Measurements from ENCODE around the gene TUBB3. TPM values are rescaled to one million over a fixed set of nuclear protein-coding genes. Genes with fewer than 3 reads are reported as not detected.

The TUBB3 gene
- total and polyA plus RNA-seq, 2 experiments from 2014 or later: 4.6 to 7.5 TPM

DNA sequence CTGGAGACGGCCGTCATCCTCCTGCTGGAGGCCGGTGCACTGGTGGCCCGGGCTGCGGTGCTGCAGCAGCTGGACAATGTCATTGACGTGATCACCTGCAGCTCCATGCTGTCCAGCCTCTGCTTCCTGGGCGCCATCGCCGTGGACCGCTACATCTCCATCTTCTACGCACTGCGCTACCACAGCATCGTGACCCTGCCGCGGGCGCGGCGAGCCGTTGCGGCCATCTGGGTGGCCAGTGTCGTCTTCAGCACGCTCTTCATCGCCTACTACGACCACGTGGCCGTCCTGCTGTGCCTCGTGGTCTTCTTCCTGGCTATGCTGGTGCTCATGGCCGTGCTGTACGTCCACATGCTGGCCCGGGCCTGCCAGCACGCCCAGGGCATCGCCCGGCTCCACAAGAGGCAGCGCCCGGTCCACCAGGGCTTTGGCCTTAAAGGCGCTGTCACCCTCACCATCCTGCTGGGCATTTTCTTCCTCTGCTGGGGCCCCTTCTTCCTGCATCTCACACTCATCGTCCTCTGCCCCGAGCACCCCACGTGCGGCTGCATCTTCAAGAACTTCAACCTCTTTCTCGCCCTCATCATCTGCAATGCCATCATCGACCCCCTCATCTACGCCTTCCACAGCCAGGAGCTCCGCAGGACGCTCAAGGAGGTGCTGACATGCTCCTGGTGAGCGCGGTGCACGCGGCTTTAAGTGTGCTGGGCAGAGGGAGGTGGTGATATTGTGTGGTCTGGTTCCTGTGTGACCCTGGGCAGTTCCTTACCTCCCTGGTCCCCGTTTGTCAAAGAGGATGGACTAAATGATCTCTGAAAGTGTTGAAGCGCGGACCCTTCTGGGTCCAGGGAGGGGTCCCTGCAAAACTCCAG is 3.4 kb upstream of the TUBB3 start:
- Histone ChIP-seq H3K27me3 (peaks cover 26% of the 10 kb centered on the region), H3K27ac (no peak overlapping the region), H3K4me3 (no peak overlapping the region), H3K9me3 (ENCODE audit: low read depth) (no peaks in the 10 kb centered on the region), H3K36me3 (no peaks in the 10 kb centered on the region), H3K4me1 (ENCODE audit: low read depth) (no peaks in the 10 kb centered on the region)
- TF ChIP-seq, protein P1, sequence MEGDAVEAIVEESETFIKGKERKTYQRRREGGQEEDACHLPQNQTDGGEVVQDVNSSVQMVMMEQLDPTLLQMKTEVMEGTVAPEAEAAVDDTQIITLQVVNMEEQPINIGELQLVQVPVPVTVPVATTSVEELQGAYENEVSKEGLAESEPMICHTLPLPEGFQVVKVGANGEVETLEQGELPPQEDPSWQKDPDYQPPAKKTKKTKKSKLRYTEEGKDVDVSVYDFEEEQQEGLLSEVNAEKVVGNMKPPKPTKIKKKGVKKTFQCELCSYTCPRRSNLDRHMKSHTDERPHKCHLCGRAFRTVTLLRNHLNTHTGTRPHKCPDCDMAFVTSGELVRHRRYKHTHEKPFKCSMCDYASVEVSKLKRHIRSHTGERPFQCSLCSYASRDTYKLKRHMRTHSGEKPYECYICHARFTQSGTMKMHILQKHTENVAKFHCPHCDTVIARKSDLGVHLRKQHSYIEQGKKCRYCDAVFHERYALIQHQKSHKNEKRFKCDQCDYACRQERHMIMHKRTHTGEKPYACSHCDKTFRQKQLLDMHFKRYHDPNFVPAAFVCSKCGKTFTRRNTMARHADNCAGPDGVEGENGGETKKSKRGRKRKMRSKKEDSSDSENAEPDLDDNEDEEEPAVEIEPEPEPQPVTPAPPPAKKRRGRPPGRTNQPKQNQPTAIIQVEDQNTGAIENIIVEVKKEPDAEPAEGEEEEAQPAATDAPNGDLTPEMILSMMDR (IDR thresholded peaks at IDR 0.05; ENCODE audit: low read depth, low read length): no peak
- DNase-seq (ENCODE audit: low read depth in 1 of 2, low spot score in 1 of 2): no peak

DNA sequence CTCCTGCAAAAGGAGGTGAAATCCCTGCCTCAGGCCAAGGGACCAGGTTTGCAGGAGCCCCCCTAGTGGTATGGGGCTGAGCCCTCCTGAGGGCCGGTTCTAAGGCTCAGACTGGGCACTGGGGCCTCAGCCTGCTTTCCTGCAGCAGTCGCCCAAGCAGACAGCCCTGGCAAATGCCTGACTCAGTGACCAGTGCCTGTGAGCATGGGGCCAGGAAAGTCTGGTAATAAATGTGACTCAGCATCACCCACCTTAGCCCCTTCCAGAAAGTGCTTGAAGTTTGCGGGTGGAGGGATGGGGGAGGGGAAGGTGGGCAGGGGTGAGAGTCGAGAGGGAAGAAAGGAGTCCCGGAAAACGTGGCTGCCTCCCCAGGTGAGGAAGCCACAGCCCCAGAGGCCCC is 2.4 kb upstream of the TUBB3 start:
- no peak for DNase-seq (ENCODE audit: low read depth in 1 of 2, low spot score in 1 of 2)
- TF ChIP-seq, protein P1 (IDR thresholded peaks at IDR 0.05; ENCODE audit: low read depth, low read length): no peak
- no peaks in the 10 kb centered on the region for H3K4me1 ChIP-seq (ENCODE audit: low read depth)
- no peaks in the 10 kb centered on the region for H3K36me3 ChIP-seq
- no peak overlapping the region for H3K27ac ChIP-seq
- peaks cover 36% of the 10 kb centered on the region for H3K27me3 ChIP-seq
- no peak overlapping the region for H3K4me3 ChIP-seq
- H3K9me3 ChIP-seq (ENCODE audit: low read depth): no peaks in the 10 kb centered on the region

DNA sequence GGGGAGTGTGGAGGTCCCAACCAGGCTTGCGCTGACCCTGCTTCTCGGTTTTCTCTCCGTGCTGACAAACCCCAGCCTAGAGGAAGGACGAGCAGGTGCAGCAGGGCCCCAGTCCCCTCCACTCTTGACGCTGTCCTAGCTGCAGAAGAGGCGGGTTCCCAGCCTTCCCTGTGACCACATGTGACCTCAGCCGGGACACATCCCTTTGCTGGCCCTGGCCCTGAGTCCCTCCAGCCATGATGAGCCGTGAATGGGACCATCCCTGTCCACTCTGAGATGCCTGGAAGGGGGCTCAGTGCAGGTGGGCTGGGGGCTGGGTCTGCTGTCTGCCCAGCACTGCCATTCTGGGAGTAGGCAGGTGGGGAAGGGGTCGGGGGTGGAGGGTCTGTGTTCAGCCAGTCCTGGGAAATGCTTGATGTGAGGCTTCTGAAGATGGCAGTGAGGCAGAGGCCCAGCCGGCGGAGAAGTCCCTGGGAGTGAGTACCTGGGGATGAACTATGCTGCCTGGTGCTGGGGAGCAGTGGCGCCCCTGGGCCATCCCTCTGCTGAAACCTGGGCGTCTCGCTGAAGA is 1.9 kb upstream of the TUBB3 start:
- TF ChIP-seq, protein P1 (IDR thresholded peaks at IDR 0.05; ENCODE audit: low read depth, low read length): no peak
- Histone ChIP-seq H3K4me3 (no peak overlapping the region), H3K4me1 (ENCODE audit: low read depth) (no peaks in the 10 kb centered on the region), H3K27ac (no peak overlapping the region), H3K27me3 (peaks cover 38% of the 10 kb centered on the region), H3K9me3 (ENCODE audit: low read depth) (no peaks in the 10 kb centered on the region), H3K36me3 (no peaks in the 10 kb centered on the region)
- no peak for DNase-seq (ENCODE audit: low read depth in 1 of 2, low spot score in 1 of 2)

DNA sequence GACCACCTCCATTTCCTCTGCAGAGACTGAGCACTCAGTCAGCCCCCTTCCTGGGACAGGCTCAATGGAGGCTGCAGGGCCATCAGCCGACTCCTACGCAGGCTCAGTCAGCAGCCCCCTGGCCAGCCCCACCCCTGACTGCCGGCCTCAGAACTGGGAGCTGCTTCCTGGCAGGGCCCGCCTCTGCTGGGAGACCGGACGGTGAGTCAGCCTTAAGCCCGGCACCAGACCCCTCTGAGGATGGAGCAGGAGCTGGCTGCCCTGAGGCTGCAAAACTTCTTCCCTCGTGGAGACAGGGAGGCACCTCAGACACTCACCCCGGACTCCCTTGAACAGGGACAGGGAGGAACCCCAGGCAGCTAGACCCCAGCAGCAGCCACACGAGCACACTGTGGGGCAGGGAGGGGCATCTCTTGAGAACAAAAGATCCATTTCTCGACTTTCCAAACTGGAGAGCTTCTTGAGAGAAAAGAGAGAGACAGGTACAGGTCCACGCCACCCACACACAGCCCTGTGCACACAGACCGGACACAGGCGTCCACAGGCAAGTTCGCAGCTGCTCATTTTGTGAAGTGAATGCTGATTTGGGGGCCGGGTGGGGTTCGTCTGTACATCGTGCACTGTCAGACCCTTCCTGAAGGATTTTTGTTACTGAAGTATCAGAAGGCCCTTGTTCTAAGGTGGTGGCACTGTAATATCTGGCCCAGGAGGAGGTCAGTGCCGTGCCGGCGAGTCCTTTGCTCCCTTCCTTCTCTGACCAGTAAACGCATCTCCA is 1.3 kb upstream of the TUBB3 start:
- TF ChIP-seq, protein P1 (IDR thresholded peaks at IDR 0.05; ENCODE audit: low read depth, low read length): no peak
- no peak overlapping the region for H3K27ac ChIP-seq
- peak; percentile 50 to 96 for DNase-seq (ENCODE audit: low read depth in 1 of 2, low spot score in 1 of 2)
- no peaks in the 10 kb centered on the region for H3K4me1 ChIP-seq (ENCODE audit: low read depth)
- no peaks in the 10 kb centered on the region for H3K9me3 ChIP-seq (ENCODE audit: low read depth)
- peaks cover 38% of the 10 kb centered on the region for H3K27me3 ChIP-seq
- no peaks in the 10 kb centered on the region for H3K36me3 ChIP-seq
- peak overlapping the region; percentile 64 for H3K4me3 ChIP-seq

DNA sequence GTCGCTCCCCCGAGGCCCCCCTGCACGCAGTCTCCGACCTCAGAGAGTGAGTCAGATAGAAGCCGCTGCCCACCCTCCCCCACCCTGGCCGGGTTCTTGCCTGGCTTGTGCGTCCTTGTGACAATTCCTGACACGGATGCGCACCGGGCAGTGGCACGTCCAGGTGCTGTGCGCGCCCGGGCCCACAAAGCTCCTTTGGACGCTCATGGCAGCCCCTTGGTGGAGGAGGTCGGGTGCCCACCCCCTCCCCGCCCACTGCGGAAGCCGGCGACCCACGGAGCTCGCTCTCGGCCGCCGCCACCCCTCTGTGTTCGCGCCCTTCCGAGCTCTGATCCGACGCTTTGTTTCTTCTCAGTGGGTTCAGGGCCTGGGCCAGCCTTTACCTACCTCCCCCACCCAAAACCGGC is 662 bp upstream of the TUBB3 start:
- peaks cover 38% of the 10 kb centered on the region for H3K27me3 ChIP-seq
- no peaks in the 10 kb centered on the region for H3K4me1 ChIP-seq (ENCODE audit: low read depth)
- TF ChIP-seq, protein P1 (IDR thresholded peaks at IDR 0.05; ENCODE audit: low read depth, low read length): no peak

More for the DNA sequence above, 662 bp upstream of the TUBB3 start:
- H3K4me3 ChIP-seq: peak overlapping the region; percentile 64
- H3K9me3 ChIP-seq (ENCODE audit: low read depth): no peaks in the 10 kb centered on the region
- H3K27ac ChIP-seq: no peak overlapping the region
- no peaks in the 10 kb centered on the region for H3K36me3 ChIP-seq
- DNase-seq (ENCODE audit: low read depth in 1 of 2, low spot score in 1 of 2): peak; percentile 30 to 92
